ENCODE data around the gene PNPLA1.

PNPLA1 gene

DNA sequence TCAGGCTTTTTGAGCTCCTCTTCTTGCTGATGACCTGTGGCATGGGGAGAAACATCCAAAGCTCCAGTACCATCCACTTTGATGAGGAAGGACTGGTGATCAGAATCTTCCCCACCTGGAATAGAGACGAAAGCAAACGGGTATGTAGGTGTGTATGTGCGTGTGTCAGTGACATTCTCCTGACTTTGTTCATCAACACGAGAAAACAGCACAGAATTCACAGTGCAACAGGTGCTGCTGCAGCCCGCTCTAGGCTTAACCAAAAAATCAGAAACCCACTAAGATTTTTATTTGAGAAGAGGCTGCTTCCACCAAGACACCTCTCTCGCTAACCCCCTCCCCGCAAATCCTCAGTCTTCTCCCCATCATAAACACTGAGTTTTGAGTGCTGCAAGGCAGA lies 58.7 kb downstream of the PNPLA1 start:
- no peak overlapping the region for H3K4me2 ChIP-seq
- no peak overlapping the region for H3K27ac ChIP-seq
- TF ChIP-seq, protein P1, sequence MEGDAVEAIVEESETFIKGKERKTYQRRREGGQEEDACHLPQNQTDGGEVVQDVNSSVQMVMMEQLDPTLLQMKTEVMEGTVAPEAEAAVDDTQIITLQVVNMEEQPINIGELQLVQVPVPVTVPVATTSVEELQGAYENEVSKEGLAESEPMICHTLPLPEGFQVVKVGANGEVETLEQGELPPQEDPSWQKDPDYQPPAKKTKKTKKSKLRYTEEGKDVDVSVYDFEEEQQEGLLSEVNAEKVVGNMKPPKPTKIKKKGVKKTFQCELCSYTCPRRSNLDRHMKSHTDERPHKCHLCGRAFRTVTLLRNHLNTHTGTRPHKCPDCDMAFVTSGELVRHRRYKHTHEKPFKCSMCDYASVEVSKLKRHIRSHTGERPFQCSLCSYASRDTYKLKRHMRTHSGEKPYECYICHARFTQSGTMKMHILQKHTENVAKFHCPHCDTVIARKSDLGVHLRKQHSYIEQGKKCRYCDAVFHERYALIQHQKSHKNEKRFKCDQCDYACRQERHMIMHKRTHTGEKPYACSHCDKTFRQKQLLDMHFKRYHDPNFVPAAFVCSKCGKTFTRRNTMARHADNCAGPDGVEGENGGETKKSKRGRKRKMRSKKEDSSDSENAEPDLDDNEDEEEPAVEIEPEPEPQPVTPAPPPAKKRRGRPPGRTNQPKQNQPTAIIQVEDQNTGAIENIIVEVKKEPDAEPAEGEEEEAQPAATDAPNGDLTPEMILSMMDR (conservative IDR thresholded peaks at IDR 0.05; ENCODE audit: low read depth, low read length) = no peak
- no peaks in the 10 kb centered on the region for H3K4me1 ChIP-seq (ENCODE audit: low read depth, poor library complexity, severe bottlenecking)
- H3K4me3 ChIP-seq (IDR thresholded peaks at IDR 0.05; ENCODE audit: insufficient read depth, low read depth, low read length) = no peak overlapping the region
- H3K36me3 ChIP-seq (ENCODE audit: insufficient read depth) = no peaks in the 10 kb centered on the region
- H4K20me1 ChIP-seq (ENCODE audit: insufficient read depth) = no peaks in the 10 kb centered on the region
- no peak overlapping the region for H2AFZ ChIP-seq (ENCODE audit: low read depth)
- H3K9ac ChIP-seq = no peak overlapping the region
- H3K79me2 ChIP-seq (ENCODE audit: insufficient read depth, low read depth) = no peaks in the 10 kb centered on the region
- H3K27me3 ChIP-seq (ENCODE audit: insufficient read depth, low read depth) = no peaks in the 10 kb centered on the region

DNA sequence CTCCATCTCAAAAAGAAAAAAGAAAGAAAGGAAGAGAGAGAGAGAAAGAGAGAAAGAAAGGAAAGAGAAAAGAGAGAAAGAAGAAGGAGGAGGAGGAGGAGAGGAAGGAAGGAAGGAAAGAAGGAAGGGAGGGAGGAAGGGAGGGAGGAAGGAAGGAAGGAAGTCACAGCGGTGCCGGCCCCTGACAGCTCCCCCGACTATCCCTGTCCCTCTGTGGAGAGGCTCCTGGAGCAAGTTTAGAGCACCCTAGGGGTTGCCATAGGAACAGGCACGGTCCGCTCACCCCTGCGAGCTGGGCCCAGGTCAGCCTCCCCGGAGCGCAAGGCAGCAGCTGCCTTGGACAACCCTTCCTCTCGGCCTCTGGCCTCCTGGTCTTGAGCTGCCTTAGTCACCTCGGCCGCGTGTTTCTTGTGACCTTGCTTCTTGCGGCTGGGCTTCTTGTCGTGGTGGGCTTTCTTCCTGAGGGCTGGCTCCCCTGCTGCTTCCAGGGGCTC lies 60.0 kb downstream of the PNPLA1 start:
- Histone ChIP-seq H2AFZ (ENCODE audit: low read depth) (no peak overlapping the region), H3K79me2 (ENCODE audit: insufficient read depth, low read depth) (no peaks in the 10 kb centered on the region), H3K36me3 (ENCODE audit: insufficient read depth) (no peaks in the 10 kb centered on the region), H3K27me3 (ENCODE audit: insufficient read depth, low read depth) (no peaks in the 10 kb centered on the region), H3K4me1 (ENCODE audit: low read depth, poor library complexity, severe bottlenecking) (no peaks in the 10 kb centered on the region), H3K4me3 (IDR thresholded peaks at IDR 0.05; ENCODE audit: insufficient read depth, low read depth, low read length) (no peak overlapping the region), H3K9ac (no peak overlapping the region), H3K27ac (no peak overlapping the region), H3K4me2 (no peak overlapping the region), H4K20me1 (ENCODE audit: insufficient read depth) (no peaks in the 10 kb centered on the region)
- TF ChIP-seq, protein P1 (conservative IDR thresholded peaks at IDR 0.05; ENCODE audit: low read depth, low read length) = no peak

DNA sequence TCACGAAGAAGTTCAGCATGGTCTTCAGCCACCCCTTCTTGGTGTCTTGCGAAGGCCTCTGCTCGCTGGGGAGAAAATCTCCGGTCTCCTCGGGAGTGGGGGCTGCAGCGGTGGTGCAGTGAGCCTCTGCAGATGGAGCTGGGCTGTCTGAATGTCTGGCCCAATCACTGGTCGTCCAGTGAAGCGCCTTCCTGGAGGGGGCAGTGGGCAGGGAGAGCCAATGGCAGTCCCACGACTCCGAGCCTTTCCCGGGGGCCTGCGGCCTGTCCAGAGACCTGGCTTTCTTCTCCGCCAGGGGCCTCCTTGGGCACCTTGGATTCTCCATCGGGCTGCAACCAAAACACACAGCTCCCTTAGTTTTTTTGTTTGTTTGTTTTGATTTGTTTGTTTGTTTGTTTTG lies 60.5 kb downstream of the PNPLA1 start:
- Histone ChIP-seq H3K4me2 (no peak overlapping the region), H4K20me1 (ENCODE audit: insufficient read depth) (no peaks in the 10 kb centered on the region), H3K4me1 (ENCODE audit: low read depth, poor library complexity, severe bottlenecking) (no peaks in the 10 kb centered on the region), H3K4me3 (IDR thresholded peaks at IDR 0.05; ENCODE audit: insufficient read depth, low read depth, low read length) (no peak overlapping the region), H3K9ac (no peak overlapping the region), H3K36me3 (ENCODE audit: insufficient read depth) (no peaks in the 10 kb centered on the region), H3K27ac (no peak overlapping the region), H2AFZ (ENCODE audit: low read depth) (no peak overlapping the region), H3K27me3 (ENCODE audit: insufficient read depth, low read depth) (no peaks in the 10 kb centered on the region), H3K79me2 (ENCODE audit: insufficient read depth, low read depth) (no peaks in the 10 kb centered on the region)
- TF ChIP-seq, protein P1 (conservative IDR thresholded peaks at IDR 0.05; ENCODE audit: low read depth, low read length) = no peak

DNA sequence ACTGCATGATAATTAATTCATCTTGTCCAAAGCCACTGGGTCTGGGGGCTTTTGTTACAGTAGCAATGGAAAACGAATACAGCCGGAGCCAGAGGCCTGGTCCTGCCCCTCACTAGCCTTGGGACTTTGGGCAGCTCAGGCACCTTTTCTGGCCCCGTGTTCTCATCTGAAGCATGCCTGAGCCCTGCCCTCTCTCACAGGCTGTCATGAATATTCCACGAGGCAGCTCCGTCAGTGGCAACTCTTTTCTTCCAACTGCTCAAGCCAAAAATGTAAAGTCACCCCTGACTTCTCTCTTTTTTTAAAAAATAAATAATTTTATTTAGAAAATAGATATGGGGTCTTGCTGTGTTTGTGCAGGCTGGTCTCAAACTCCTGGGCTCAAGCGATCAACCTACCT lies 61.5 kb downstream of the PNPLA1 start:
- Histone ChIP-seq H4K20me1 (ENCODE audit: insufficient read depth) (no peaks in the 10 kb centered on the region), H3K4me3 (IDR thresholded peaks at IDR 0.05; ENCODE audit: insufficient read depth, low read depth, low read length) (no peak overlapping the region), H3K27me3 (ENCODE audit: insufficient read depth, low read depth) (no peaks in the 10 kb centered on the region), H3K4me1 (ENCODE audit: low read depth, poor library complexity, severe bottlenecking) (no peaks in the 10 kb centered on the region), H3K27ac (no peak overlapping the region), H3K4me2 (no peak overlapping the region), H3K79me2 (ENCODE audit: insufficient read depth, low read depth) (no peaks in the 10 kb centered on the region), H3K36me3 (ENCODE audit: insufficient read depth) (no peaks in the 10 kb centered on the region), H2AFZ (ENCODE audit: low read depth) (no peak overlapping the region), H3K9ac (no peak overlapping the region)
- TF ChIP-seq, protein P1 (conservative IDR thresholded peaks at IDR 0.05; ENCODE audit: low read depth, low read length) = no peak
